GM18526 (cell line): Measurements from ENCODE around the gene PAPPA2.

Experiments used
- POLR2A ChIP-seq: IDR thresholded peaks from 3 replicates; pipeline ENCODE4 v1.6.1; 2011; ENCODE audit not compliant: insufficient read length; ENCODE audit errors: extremely low read depth

Gene PAPPA2

GRCh38 chr1:176479971-176480370 is 17.0 kb downstream of the PAPPA2 start:
- no peak for TF ChIP-seq POLR2A

GRCh38 chr1:176480750-176481149 is 17.8 kb downstream of the PAPPA2 start:
- no peak for TF ChIP-seq POLR2A

- no peak for TF ChIP-seq POLR2A
Observed at GRCh38 chr1:176485083-176485482, 22.1 kb downstream of the PAPPA2 start.

- no peak for TF ChIP-seq POLR2A
Observed at GRCh38 chr1:176494436-176494835, 31.5 kb downstream of the PAPPA2 start.

DNA sequence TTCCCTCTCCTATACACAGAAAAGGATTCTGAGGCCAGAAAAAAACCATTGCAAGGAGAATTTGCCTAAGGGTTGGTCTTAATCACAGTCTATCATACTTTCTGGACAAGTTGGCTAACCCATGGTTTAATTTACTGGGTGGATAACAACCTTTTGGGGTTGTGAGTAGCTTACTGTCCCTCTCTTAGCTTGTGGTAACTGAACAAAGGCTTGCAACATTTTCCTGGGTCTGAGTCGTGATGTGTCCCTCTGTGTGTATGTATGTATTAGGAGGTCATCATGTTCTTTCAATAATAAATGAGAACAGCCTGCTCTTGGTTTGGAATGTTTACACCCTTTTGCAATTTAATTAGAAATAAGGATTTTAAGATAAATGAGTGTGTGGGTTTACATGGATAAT is 36.7 kb downstream of the PAPPA2 start:
- no peak for TF ChIP-seq POLR2A

DNA sequence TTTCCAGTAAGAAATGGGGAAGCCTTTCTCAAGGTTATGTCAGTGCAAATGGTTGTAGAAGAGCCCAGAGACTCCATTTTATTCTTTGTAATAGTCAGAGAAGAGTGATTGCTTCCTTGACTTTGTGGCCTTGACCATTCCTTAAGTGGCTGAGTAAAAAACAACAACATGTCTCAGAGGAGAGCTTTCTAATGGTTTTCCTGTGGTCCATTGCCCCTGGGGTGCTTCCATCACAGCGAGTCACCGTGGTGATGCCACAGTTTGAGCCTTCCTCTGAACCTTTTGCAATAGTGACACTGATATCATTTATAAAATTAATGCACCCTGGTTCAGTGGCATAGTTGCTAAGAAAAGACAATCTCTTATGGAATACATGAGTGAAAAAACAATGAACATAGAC is 38.6 kb downstream of the PAPPA2 start:
- TF ChIP-seq POLR2A, result no peak

DNA sequence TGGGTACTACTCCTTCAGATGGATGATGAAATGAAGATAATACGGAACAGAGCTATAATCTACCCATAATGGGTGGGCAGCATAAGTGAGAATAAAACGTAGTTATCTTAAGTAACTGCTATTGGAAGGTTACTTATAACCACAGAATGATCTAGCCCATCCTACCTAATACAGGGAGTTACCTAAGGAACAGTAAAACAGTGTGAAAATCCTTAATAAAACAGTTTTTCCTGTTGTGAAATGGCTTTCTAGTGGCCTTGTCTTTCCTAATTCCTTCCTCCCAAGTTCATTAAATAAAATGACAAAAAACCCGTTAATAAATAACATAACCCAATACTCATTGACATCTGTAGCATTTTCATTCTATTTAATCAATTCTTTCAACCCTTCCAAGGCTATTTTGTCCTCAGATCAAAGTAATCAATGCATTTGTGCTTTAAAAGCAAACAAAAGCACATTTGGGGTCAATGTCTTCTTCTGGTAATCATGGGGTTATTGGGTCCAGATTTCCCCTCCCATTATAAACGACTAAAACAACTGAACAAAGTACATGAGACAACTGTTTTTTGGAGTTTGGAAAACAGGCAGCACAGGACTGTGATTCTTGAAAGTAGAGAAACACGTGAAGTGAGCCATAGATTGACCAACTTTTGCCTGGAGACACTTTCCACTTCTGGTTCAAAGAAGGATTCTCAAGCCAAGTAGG is 42.0 kb downstream of the PAPPA2 start:
- no peak for TF ChIP-seq POLR2A

GRCh38 chr1:176512966-176513365 is 50.0 kb downstream of the PAPPA2 start:
- no peak for TF ChIP-seq POLR2A

GRCh38 chr1:176515310-176515709 is 52.3 kb downstream of the PAPPA2 start:
- TF ChIP-seq POLR2A, result no peak

- no peak for TF ChIP-seq POLR2A
Observed at GRCh38 chr1:176517484-176517883, 54.5 kb downstream of the PAPPA2 start.

GRCh38 chr1:176521211-176521610 is 58.2 kb downstream of the PAPPA2 start:
- TF ChIP-seq POLR2A, result no peak

DNA sequence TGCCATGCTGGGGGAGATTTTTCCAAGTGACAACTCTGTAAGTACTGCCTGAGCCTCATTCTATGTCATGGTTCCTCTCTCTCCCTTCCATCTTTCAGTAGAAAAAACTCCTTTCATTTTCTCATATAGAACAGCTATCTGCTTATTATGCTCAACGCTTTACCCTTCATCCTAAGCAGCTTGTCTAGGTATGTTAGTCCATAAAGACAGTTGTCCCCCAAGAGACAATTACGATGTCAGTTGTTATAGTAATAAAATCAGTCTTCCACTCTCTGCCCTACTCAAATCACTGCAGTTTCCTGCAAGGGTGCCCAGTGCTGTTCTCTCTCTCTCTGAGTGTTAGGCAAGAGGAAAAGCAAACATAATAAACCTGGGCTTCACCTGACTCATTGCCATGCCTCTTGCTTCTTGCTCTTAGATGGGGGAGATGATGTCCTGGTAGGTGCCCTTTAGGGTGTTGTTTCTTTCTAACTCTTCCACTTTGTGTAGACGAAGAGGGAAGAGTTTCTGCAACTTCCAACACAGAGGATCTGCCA is 59.4 kb downstream of the PAPPA2 start:
- TF ChIP-seq POLR2A, result no peak

- no peak for TF ChIP-seq POLR2A
Observed at GRCh38 chr1:176529395-176530090, 66.6 kb downstream of the PAPPA2 start.

DNA sequence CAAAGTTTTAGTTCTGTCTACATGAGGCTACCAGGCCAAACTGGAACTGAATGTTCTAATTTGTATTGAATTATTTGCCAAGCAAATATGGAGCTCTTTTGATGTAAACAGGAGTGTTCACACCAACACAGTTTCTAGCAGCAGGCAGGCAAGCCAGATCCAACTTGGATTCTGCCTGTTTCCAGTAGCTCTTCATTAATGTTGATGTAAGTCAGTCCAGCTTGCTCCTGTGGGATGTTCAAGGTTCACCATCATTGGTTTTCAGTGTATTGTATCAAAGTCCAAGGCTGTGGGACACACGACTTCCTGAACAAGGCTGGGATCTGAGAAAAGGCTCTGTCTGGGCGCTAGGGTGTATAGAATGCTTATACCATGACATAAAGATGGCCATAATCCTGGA is 68.1 kb downstream of the PAPPA2 start:
- no peak for TF ChIP-seq POLR2A

- TF ChIP-seq POLR2A, result no peak
Observed at GRCh38 chr1:176531921-176532897, 69.2 kb downstream of the PAPPA2 start.
